Measurements from ENCODE around the gene CRY2.
A peak's percentile ranks its signal among the peaks of the same experiment; 100 is the strongest.

CRY2 gene

DNA sequence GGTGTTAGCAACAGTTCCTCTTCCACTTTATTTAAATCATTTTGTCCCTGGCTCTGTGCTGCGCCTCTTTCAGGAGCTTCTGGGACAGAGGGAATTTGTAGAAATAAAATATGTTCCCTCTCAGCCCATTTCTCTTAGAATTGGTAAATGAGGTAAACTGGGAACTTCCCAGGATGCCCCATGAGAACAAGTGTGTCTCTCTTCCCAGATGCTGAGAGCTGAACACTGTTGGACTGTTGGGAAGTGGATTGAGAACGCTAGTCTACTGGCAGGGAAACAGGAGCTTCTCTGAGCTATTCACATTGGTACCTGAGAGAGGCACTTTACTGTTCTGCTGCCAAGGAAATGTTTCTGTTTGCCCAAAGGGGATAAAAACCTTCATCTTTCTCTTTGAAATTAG is 4.0 kb downstream of the CRY2 start:
- no peak for DNase-seq (ENCODE audit: low read depth)
- TF ChIP-seq, protein P1, sequence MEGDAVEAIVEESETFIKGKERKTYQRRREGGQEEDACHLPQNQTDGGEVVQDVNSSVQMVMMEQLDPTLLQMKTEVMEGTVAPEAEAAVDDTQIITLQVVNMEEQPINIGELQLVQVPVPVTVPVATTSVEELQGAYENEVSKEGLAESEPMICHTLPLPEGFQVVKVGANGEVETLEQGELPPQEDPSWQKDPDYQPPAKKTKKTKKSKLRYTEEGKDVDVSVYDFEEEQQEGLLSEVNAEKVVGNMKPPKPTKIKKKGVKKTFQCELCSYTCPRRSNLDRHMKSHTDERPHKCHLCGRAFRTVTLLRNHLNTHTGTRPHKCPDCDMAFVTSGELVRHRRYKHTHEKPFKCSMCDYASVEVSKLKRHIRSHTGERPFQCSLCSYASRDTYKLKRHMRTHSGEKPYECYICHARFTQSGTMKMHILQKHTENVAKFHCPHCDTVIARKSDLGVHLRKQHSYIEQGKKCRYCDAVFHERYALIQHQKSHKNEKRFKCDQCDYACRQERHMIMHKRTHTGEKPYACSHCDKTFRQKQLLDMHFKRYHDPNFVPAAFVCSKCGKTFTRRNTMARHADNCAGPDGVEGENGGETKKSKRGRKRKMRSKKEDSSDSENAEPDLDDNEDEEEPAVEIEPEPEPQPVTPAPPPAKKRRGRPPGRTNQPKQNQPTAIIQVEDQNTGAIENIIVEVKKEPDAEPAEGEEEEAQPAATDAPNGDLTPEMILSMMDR (conservative IDR thresholded peaks at IDR 0.05; ENCODE audit: control insufficient read depth, insufficient read depth, low read depth, low read length): no peak
- no peak overlapping the region for H3K4me3 ChIP-seq (ENCODE audit: control insufficient read depth, low read depth, low read length)

DNA sequence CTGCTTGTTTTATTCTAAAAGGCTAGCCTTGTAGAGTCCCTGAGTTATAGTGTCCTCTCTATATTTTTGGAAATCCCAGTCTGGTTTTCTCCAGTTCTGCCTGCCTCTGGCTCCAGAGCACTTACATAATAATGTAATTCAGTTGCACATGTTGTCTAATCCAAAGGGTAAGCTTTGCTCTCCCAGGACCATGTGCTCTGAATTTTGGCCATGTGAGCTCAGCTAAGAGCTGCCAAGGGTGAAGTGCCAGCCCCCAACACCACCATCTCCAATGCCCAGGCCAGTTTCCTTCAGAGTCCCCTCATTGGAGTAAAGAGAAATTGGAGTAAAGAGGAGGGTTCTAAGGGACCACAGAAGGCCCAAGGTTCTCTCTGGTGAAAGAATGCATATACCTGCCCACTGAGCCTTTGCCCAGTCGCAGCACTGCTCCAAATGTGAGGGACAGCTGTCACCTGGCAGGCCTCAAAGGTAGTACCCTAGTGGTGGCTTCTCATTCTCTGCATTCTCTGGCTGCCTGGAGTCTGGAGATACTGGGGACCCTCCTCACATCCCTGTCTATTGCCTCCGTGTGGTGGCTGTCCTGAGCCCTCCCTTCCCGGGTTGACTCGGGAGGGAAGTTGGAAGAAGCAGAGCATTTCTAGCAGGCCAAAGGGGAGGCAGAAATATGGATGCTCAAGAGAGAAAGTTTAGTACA is 4.9 kb downstream of the CRY2 start:
- no peak overlapping the region for H3K4me3 ChIP-seq (ENCODE audit: control insufficient read depth, low read depth, low read length)
- TF ChIP-seq, protein P1 (conservative IDR thresholded peaks at IDR 0.05; ENCODE audit: control insufficient read depth, insufficient read depth, low read depth, low read length): no peak
- DNase-seq (ENCODE audit: low read depth): no peak

DNA sequence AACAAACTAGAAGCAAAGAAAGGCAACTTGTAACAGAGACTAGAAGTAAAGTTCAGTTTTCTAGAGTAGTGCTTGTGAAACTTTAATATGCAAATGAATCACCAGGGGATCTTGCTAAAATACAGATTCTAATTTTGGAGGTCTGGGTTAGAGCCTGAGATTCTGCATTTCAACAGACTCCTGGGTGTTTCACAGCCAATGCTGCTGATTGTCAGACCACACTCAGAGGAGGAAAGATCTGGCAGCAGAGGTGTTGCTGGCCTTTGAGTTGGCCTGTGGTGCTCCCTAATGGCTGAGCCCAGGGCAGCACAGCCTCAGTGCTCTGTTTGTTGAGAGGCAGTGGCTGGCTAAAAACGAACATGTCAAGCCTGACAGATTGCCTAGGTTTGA is 5.4 kb downstream of the CRY2 start:
- no peak for DNase-seq (ENCODE audit: low read depth)
- H3K4me3 ChIP-seq (ENCODE audit: control insufficient read depth, low read depth, low read length): no peak overlapping the region
- TF ChIP-seq, protein P1 (conservative IDR thresholded peaks at IDR 0.05; ENCODE audit: control insufficient read depth, insufficient read depth, low read depth, low read length): no peak

DNA sequence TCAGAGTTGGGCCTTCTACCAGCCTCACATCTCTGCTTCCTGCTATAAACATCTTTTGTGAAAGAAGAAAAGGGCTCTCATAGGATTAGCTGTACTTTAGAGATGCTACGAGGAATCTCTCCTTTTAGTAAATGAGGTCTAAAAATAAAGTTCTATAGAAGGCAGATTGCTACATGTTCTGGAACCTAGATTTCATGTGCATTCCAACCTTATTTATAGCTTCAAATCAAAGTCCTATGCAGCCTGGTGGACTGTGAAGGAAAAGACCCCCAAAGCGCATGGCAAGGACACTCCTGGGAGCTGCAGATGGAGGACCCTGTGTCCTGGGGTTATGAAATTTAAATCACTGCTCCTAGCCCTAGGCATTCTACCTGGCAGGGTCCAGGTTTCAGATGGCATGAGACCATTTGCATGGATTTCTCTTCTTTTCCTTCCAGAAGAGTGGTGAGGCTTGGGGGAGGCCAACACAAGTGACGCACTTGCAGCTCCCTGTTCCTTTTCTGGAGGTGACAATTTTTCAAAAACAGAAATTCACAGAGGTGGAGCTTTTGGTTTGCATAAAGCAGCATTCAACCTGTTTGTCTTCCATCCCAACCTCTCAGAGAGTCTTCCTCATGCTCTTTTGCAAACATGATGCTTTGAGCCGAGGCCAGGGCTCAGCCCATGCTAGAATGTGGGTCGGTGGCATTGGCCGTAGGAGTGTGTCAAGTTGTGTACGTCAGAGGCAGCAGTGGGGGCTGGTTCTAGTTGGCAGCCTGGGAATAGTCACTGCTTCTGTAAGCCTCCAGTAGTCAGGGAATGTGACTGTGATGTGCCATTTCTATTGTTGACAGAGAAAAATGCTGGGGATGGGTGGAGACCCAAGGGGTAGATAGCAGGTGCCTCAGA is 6.3 kb downstream of the CRY2 start:
- DNase-seq (ENCODE audit: low read depth): no peak
- TF ChIP-seq, protein P1 (conservative IDR thresholded peaks at IDR 0.05; ENCODE audit: control insufficient read depth, insufficient read depth, low read depth, low read length): no peak
- no peak overlapping the region for H3K4me3 ChIP-seq (ENCODE audit: control insufficient read depth, low read depth, low read length)

DNA sequence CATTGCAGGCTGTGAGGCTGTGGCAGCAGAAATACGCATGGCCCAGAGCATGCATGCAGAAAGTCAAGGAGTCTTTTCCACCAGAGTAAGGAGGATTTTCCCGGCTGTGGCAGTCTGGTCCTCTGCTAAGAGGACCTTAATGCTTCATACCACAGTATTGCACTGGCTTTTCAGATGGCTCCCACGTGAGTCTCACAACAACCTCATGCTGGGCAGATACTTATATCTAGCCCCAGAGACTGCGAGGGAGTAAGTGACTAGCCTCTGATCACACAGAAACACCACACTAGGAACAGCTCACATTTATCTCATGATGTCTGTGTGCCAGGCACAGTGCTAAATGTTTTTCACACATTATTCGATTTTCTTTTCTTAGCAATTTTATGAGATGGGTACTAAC is 8.0 kb downstream of the CRY2 start:
- DNase-seq (ENCODE audit: low read depth): no peak
- TF ChIP-seq, protein P1 (conservative IDR thresholded peaks at IDR 0.05; ENCODE audit: control insufficient read depth, insufficient read depth, low read depth, low read length): no peak
- no peak overlapping the region for H3K4me3 ChIP-seq (ENCODE audit: control insufficient read depth, low read depth, low read length)

DNA sequence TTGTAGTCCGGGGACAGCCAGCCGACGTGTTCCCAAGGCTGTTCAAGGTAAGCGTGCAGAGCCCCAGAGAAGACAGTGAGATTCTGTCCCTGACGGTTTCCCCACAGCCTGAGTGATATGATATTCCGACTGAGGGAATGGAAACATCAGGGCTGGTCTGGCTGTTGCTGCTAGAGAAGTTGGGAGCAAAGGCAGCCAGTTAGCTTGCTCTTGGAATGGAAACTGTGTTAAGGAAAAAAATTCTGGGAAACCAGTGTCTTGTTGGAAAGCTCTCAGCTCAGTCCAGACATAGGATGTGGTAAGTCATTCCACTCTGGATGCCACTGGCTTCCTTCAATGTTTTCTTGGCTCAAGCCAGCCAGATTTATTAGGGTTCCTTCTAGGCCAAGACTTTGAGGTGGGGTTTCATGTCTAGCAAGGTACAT is 8.8 kb downstream of the CRY2 start:
- TF ChIP-seq, protein P1 (conservative IDR thresholded peaks at IDR 0.05; ENCODE audit: control insufficient read depth, insufficient read depth, low read depth, low read length): no peak
- H3K4me3 ChIP-seq (ENCODE audit: control insufficient read depth, low read depth, low read length): no peak overlapping the region
- DNase-seq (ENCODE audit: low read depth): peak; percentile 41

All from fibroblast of mammary gland (primary cell).